ENCODE measurements around the gene SPSB4. TPM values are rescaled to one million over a fixed set of nuclear protein-coding genes. Genes with fewer than 3 reads are reported as not detected.

Gene SPSB4
- total RNA-seq, 2 experiments from 2014 or later = not detected

DNA sequence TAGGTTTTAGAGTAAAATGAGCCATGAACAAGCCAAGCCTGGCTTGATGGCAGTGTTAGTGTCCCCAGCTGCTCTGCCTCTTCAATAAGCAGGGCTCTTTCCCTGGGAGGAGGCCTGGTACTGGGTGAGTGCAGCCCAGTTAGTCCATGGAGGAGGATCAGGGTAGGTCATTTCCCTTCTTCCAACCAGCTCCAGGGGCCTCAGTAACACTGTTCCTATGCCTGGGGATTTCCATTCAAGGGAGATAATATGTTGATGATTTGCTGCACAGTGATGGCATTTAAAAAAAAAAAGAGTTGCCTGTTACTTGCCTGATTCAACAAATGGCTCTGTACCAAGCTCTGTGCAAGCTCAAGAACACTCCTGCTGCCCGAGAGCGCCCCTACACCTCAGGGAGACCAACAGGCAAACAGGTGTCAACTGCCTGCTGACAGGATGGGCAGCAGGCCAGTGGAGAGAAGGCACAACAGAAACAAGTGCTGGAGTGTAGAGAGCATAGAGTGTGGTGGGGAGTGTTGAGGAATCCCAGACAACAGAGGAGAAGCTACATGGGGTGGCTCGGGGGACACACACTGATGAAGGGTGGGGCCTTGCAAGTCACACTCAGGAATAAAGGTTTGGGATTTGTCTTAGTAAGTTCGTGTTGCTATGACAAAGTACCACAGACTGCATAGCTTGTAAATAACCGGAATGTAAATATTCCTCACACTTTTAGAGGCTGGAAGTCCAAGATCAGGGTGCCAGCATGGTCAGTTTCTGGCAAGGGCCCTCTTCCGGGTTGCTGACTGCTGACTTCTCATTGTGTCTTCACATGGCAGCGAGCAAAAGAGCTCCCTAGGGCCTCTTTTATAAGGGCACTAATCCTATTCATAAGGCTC, 101.9 kb downstream of the SPSB4 start:
- CTCF ChIA-PET (ENCODE audit: unreplicated experiment) = no interaction called here
- H3K4me3 ChIP-seq (ENCODE audit: low read depth, low read length, poor library complexity, severe bottlenecking) = no peak overlapping the region
- DNase-seq (ENCODE audit: low spot score) = no peak
- H3K4me1 ChIP-seq (ENCODE audit: insufficient read depth, low read length, poor library complexity, severe bottlenecking) = no peaks in the 10 kb centered on the region
- no peaks in the 10 kb centered on the region for H4K20me1 ChIP-seq (ENCODE audit: insufficient read depth, low read length)
- TF ChIP-seq EZH2phosphoT487 (IDR thresholded peaks at IDR 0.05; ENCODE audit: borderline replicate concordance, low read depth, low read length) = no peak
- TF ChIP-seq, protein P1, sequence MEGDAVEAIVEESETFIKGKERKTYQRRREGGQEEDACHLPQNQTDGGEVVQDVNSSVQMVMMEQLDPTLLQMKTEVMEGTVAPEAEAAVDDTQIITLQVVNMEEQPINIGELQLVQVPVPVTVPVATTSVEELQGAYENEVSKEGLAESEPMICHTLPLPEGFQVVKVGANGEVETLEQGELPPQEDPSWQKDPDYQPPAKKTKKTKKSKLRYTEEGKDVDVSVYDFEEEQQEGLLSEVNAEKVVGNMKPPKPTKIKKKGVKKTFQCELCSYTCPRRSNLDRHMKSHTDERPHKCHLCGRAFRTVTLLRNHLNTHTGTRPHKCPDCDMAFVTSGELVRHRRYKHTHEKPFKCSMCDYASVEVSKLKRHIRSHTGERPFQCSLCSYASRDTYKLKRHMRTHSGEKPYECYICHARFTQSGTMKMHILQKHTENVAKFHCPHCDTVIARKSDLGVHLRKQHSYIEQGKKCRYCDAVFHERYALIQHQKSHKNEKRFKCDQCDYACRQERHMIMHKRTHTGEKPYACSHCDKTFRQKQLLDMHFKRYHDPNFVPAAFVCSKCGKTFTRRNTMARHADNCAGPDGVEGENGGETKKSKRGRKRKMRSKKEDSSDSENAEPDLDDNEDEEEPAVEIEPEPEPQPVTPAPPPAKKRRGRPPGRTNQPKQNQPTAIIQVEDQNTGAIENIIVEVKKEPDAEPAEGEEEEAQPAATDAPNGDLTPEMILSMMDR (conservative IDR thresholded peaks at IDR 0.05; ENCODE audit: low read length) = no peak
- intact Hi-C loops (cut with micrococcal nuclease; ENCODE audit: unreplicated experiment) = no loop called here
- H3K36me3 ChIP-seq (ENCODE audit: insufficient read depth, low read length) = no peaks in the 10 kb centered on the region
- BruUV-seq (replicated peaks) = no TSS peak
- no peak overlapping the region for H3K27ac ChIP-seq (ENCODE audit: low read depth, low read length, poor library complexity, severe bottlenecking)
- H3K9me2 ChIP-seq (ENCODE audit: insufficient read depth, low read length) = no peaks in the 10 kb centered on the region
- no peaks in the 10 kb centered on the region for H3K79me2 ChIP-seq (ENCODE audit: insufficient read depth, low read depth, low read length)
- no peak overlapping the region for H2AFZ ChIP-seq (ENCODE audit: low read length)
- H3K9me3 ChIP-seq (ENCODE audit: low read length) = no peaks in the 10 kb centered on the region
- no peak overlapping the region for H3K4me2 ChIP-seq (ENCODE audit: low read length)
- POLR2A ChIA-PET = interaction anchor here (0.6 kb wide), 1 partner anchor 93 kb away, joined by 3 read pairs; no protein-coding TSS in a partner anchor

DNA sequence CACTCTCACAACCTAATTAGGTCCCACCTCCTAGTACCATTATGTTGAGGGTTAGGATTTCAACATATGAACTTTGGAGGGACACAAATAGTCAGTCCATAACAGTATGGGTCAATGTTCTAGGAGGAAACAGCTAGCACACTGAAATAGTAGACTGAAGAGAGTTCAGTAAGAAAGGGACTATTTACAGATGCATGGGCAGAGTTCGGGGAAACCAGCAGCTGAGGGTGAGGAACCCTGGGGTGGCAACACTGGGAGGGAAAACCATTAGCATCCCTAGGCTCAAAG, 102.5 kb downstream of the SPSB4 start:
- Histone ChIP-seq H2AFZ (ENCODE audit: low read length) (no peak overlapping the region), H3K4me2 (ENCODE audit: low read length) (no peak overlapping the region), H3K36me3 (ENCODE audit: insufficient read depth, low read length) (no peaks in the 10 kb centered on the region), H3K4me1 (ENCODE audit: insufficient read depth, low read length, poor library complexity, severe bottlenecking) (no peaks in the 10 kb centered on the region), H3K9me2 (ENCODE audit: insufficient read depth, low read length) (no peaks in the 10 kb centered on the region), H3K9me3 (ENCODE audit: low read length) (no peaks in the 10 kb centered on the region), H3K79me2 (ENCODE audit: insufficient read depth, low read depth, low read length) (no peaks in the 10 kb centered on the region), H4K20me1 (ENCODE audit: insufficient read depth, low read length) (no peaks in the 10 kb centered on the region), H3K4me3 (ENCODE audit: low read depth, low read length, poor library complexity, severe bottlenecking) (no peak overlapping the region), H3K27ac (ENCODE audit: low read depth, low read length, poor library complexity, severe bottlenecking) (no peak overlapping the region)
- intact Hi-C loops (cut with micrococcal nuclease; ENCODE audit: unreplicated experiment) = no loop called here
- DNase-seq (ENCODE audit: low spot score) = no peak
- POLR2A ChIA-PET = no interaction called here
- CTCF ChIA-PET (ENCODE audit: unreplicated experiment) = no interaction called here
- TF ChIP-seq, protein P1 (conservative IDR thresholded peaks at IDR 0.05; ENCODE audit: low read length) = no peak
- TF ChIP-seq EZH2phosphoT487 (IDR thresholded peaks at IDR 0.05; ENCODE audit: borderline replicate concordance, low read depth, low read length) = no peak
- BruUV-seq (replicated peaks) = no TSS peak

DNA sequence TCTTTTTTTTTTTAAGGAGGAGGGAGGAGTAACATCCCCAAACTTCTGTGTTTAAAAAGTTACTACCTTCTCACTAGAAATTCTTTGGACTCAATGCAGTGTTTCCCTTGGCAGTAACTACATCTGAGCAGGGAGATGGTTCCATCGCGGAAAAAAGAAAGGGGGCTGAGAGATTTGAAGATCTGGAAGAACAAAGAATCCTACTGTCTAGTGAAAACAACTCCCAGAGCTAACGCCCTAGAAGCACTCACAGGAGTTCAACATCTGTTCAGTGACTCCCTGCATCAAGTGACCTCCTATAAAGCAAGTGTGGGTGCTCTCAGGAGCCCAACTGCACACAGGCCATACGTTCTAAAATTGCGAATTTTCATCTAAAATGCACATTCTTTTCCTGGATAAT, 113.7 kb downstream of the SPSB4 start:
- Histone ChIP-seq H3K9me3 (ENCODE audit: low read length) (no peaks in the 10 kb centered on the region), H3K4me2 (ENCODE audit: low read length) (no peak overlapping the region), H3K79me2 (ENCODE audit: insufficient read depth, low read depth, low read length) (no peaks in the 10 kb centered on the region), H3K27ac (ENCODE audit: low read depth, low read length, poor library complexity, severe bottlenecking) (no peak overlapping the region), H4K20me1 (ENCODE audit: insufficient read depth, low read length) (no peaks in the 10 kb centered on the region), H3K9me2 (ENCODE audit: insufficient read depth, low read length) (no peaks in the 10 kb centered on the region), H3K4me3 (ENCODE audit: low read depth, low read length, poor library complexity, severe bottlenecking) (no peak overlapping the region), H2AFZ (ENCODE audit: low read length) (no peak overlapping the region), H3K36me3 (ENCODE audit: insufficient read depth, low read length) (no peaks in the 10 kb centered on the region), H3K4me1 (ENCODE audit: insufficient read depth, low read length, poor library complexity, severe bottlenecking) (no peaks in the 10 kb centered on the region)
- intact Hi-C loops (cut with micrococcal nuclease; ENCODE audit: unreplicated experiment) = no loop called here
- no peak for DNase-seq (ENCODE audit: low spot score)
- BruUV-seq (replicated peaks) = no TSS peak
- ChIA-PET CTCF (ENCODE audit: unreplicated experiment) (no interaction called here), POLR2A (interaction anchor here (0.7 kb wide), 1 partner anchor 21 kb away, joined by 4 read pairs; no protein-coding TSS in a partner anchor)
- TF ChIP-seq, protein P1 (conservative IDR thresholded peaks at IDR 0.05; ENCODE audit: low read length) = no peak
- TF ChIP-seq EZH2phosphoT487 (IDR thresholded peaks at IDR 0.05; ENCODE audit: borderline replicate concordance, low read depth, low read length) = no peak
